Left ventricle myocardium inferior (tissue), 1 donor: ENCODE measurements around the gene BCAS3. TPM values are rescaled to one million over a fixed set of nuclear protein-coding genes. Genes with fewer than 3 reads are reported as not detected.

Source experiments
- DNase-seq: peaks from one replicate; pipeline ENCODE4 v3.0.0-alpha.2; 2020
- H3K27ac ChIP-seq: fragments of 200-600 bp; replicated peaks from 2 replicates; pipeline ENCODE4 v1.8.0; 2021
- H3K27me3 ChIP-seq: fragments of 200-600 bp; 2 replicates; pipeline ENCODE4 v1.8.0; 2021; ENCODE audit warnings: low read depth
- H3K36me3 ChIP-seq: fragments of 200-600 bp; 2 replicates; pipeline ENCODE4 v1.8.0; 2021
- H3K4me1 ChIP-seq: fragments of 200-600 bp; 2 replicates; pipeline ENCODE4 v1.8.0; 2021
- H3K4me3 ChIP-seq: fragments of 200-600 bp; 2 replicates; pipeline ENCODE4 v1.8.0; 2021; ENCODE audit warnings: mild to moderate bottlenecking, moderate library complexity
- H3K9me3 ChIP-seq: fragments of 200-600 bp; replicated peaks from 2 replicates; pipeline ENCODE4 v1.8.0; 2021
- intact Hi-C: fragments of 100-400 bp; cut with micrococcal nuclease; formaldehyde crosslinking; loops from one replicate; pipeline ENCODE4 v1.11.0; 2022
- total RNA-seq: library from RNA; stranded (reverse); fragmentation: NEBNext Ultra II Directional; extraction: Animal tissue kit (Norgen Biotek cat#: 25700); gene quantifications from one replicate; pipeline ENCODE4 v1.2.1, GENCODE V29; 2021
- TF ChIP-seq, protein P1 (sequence below): fragments of 200-600 bp; IDR thresholded peaks from 2 replicates; pipeline ENCODE4 v1.8.0; 2021; ENCODE audit warnings: antibody characterized with exemption, mild to moderate bottlenecking, borderline replicate concordance
- donor health status: DM: no; HTN: yes; CAD: no; lungs with severe emphysema.

Gene BCAS3
- total RNA-seq, 1 donor from 2014 or later, result 16.5 TPM

DNA sequence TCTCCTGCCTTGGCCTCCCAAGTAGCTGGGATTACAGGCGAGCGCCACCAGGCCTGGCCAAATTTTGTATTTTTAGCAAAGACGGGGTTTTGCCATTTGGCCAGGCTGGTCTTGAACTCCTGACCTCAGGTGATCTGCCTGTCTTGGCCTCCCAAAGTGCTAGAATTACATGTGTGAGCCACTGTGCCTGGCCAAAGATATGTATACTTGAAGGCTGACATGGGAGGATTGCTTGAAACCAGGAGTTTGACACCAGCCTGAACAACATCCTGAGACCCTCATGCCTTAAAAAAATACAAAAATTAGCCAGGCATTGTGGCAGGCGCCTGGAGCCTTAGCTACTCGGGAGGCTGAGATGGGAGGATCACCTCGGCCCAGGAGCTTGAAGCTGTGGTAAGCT is 3.1 kb downstream of the BCAS3 start:
- TF ChIP-seq, protein P1, sequence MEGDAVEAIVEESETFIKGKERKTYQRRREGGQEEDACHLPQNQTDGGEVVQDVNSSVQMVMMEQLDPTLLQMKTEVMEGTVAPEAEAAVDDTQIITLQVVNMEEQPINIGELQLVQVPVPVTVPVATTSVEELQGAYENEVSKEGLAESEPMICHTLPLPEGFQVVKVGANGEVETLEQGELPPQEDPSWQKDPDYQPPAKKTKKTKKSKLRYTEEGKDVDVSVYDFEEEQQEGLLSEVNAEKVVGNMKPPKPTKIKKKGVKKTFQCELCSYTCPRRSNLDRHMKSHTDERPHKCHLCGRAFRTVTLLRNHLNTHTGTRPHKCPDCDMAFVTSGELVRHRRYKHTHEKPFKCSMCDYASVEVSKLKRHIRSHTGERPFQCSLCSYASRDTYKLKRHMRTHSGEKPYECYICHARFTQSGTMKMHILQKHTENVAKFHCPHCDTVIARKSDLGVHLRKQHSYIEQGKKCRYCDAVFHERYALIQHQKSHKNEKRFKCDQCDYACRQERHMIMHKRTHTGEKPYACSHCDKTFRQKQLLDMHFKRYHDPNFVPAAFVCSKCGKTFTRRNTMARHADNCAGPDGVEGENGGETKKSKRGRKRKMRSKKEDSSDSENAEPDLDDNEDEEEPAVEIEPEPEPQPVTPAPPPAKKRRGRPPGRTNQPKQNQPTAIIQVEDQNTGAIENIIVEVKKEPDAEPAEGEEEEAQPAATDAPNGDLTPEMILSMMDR, result no peak
- Histone ChIP-seq H3K27me3 (no peaks in the 10 kb centered on the region), H3K27ac (no peak overlapping the region), H3K4me3 (no peak overlapping the region), H3K9me3 (no peaks in the 10 kb centered on the region), H3K36me3 (peaks cover 24% of the 10 kb centered on the region), H3K4me1 (peaks cover 19% of the 10 kb centered on the region)
- intact Hi-C loops, result no loop called here
- DNase-seq, result no peak

- intact Hi-C loops, result no loop called here
- Histone ChIP-seq H3K4me1 (no peaks in the 10 kb centered on the region), H3K27ac (no peak overlapping the region), H3K36me3 (peaks cover 68% of the 10 kb centered on the region), H3K9me3 (no peaks in the 10 kb centered on the region), H3K4me3 (no peak overlapping the region), H3K27me3 (no peaks in the 10 kb centered on the region)
- DNase-seq, result no peak
- TF ChIP-seq, protein P1, result no peak
These were observed 7.8 kb downstream of the BCAS3 start for GRCh38 chr17:60685437-60685836.

DNA sequence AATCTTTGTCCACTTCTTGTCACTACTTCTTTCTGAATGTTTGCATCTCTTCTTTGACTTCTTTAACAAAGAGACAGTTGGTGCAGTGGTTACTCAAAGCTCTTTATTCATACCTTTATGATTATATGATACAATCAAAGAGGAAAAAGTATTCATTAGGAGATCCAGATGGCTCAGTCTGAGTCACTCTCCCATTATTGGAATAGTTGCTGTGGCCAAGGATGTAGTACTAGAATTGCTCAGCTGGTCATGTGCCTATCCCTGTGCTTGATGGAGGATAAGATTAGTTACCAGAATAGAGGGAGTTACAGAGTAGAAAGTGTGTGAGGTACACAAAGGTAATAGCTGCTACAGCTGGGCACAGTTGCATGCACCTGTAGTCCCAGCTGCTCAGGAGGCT is 18.3 kb downstream of the BCAS3 start:
- TF ChIP-seq, protein P1, result no peak
- DNase-seq, result no peak
- Histone ChIP-seq H3K4me3 (no peak overlapping the region), H3K36me3 (peaks cover 41% of the 10 kb centered on the region), H3K27ac (no peak overlapping the region), H3K4me1 (no peaks in the 10 kb centered on the region), H3K9me3 (no peaks in the 10 kb centered on the region), H3K27me3 (no peaks in the 10 kb centered on the region)
- intact Hi-C loops, result no loop called here

GRCh38 chr17:60699090-60699489 is 21.4 kb downstream of the BCAS3 start:
- TF ChIP-seq, protein P1, result no peak
- Histone ChIP-seq H3K27ac (no peak overlapping the region), H3K27me3 (no peaks in the 10 kb centered on the region), H3K4me1 (no peaks in the 10 kb centered on the region), H3K36me3 (peaks cover 25% of the 10 kb centered on the region), H3K4me3 (no peak overlapping the region), H3K9me3 (no peaks in the 10 kb centered on the region)
- intact Hi-C loops, result no loop called here
- DNase-seq, result no peak

- TF ChIP-seq, protein P1, result no peak
- intact Hi-C loops, result no loop called here
- H3K4me3 ChIP-seq, result no peak overlapping the region
- no peaks in the 10 kb centered on the region for H3K27me3 ChIP-seq
- no peak for DNase-seq
- H3K4me1 ChIP-seq, result no peaks in the 10 kb centered on the region
- H3K27ac ChIP-seq, result no peak overlapping the region
- H3K9me3 ChIP-seq, result no peaks in the 10 kb centered on the region
- peaks cover 19% of the 10 kb centered on the region for H3K36me3 ChIP-seq
These were observed 26.5 kb downstream of the BCAS3 start for GRCh38 chr17:60704170-60704569.

- peaks cover 26% of the 10 kb centered on the region for H3K36me3 ChIP-seq
- no peak overlapping the region for H3K27ac ChIP-seq
- DNase-seq, result no peak
- TF ChIP-seq, protein P1, result no peak
- intact Hi-C loops, result no loop called here
- H3K4me1 ChIP-seq, result no peaks in the 10 kb centered on the region
- no peak overlapping the region for H3K4me3 ChIP-seq
- H3K27me3 ChIP-seq, result no peaks in the 10 kb centered on the region
- H3K9me3 ChIP-seq, result no peaks in the 10 kb centered on the region
These were observed 35.0 kb downstream of the BCAS3 start for GRCh38 chr17:60712675-60713074.
